ENCODE results near the gene ARID4B.

DNA sequence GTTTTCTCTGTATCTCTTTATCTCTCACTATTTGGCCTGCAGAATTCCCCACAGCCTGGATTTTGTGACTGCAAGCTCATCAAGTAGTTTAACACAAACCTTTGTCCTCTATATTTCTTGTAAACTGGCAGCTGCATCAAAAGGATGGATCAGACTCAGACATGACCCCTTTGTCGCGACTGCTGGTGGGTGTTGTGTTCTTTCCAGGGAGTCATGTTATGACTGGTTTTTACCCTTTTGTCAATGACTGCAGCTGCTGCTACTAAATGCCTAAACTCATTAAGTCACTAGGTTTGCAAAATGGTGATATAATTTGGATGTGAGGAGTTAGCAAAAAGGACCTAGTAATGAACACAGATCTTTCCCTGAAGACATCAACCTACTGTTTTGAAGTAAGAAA lies 189.2 kb downstream of the ARID4B start:
- TF ChIP-seq POLR2A (IDR thresholded peaks at IDR 0.05; ENCODE audit: low read depth, low read length) (no peak), TAF1 (IDR thresholded peaks at IDR 0.05; ENCODE audit: borderline replicate concordance, low read depth, low read length) (no peak), POLR2AphosphoS5 (IDR thresholded peaks at IDR 0.05; ENCODE audit: low read depth, low read length) (no peak)
